KMS-11 (cell line): ENCODE results near the gene POLR2C.
"Not testable (repeated sequence)": the region's sequence is repeated elsewhere in the genome, so short reads cannot be mapped to it uniquely, and the experiment has no call there.

Experiments used
- H2AFZ ChIP-seq: fragments of 200-600 bp; sonication (generic); 2 replicates; pipeline ENCODE4 v1.6.1; 2016; ENCODE audit warnings: antibody characterized with exemption, mixed run types, low read depth
- H3K27ac ChIP-seq: fragments of 200-600 bp; sonication (generic); 2 replicates; pipeline ENCODE4 v1.6.1; 2016; ENCODE audit warnings: mild to moderate bottlenecking, mixed run types
- H3K27me3 ChIP-seq: fragments of 200-600 bp; sonication (generic); 2 replicates; pipeline ENCODE4 v1.6.1; 2017; ENCODE audit warnings: mild to moderate bottlenecking, low read depth, mixed run types, moderate library complexity; ENCODE audit not compliant: insufficient read depth
- H3K36me3 ChIP-seq: fragments of 200-600 bp; sonication (generic); 2 replicates; pipeline ENCODE4 v1.6.1; 2017; ENCODE audit warnings: mild to moderate bottlenecking, mixed run types; ENCODE audit not compliant: insufficient read depth
- H3K4me1 ChIP-seq: fragments of 200-600 bp; sonication (generic); 2 replicates; pipeline ENCODE4 v1.6.1; 2016; ENCODE audit warnings: mild to moderate bottlenecking, low read depth, mixed run types; ENCODE audit not compliant: poor library complexity, severe bottlenecking
- H3K4me2 ChIP-seq: fragments of 200-600 bp; sonication (generic); 2 replicates; pipeline ENCODE4 v1.7.0; 2016; ENCODE audit warnings: mild to moderate bottlenecking, mixed run types
- H3K4me3 ChIP-seq: fragments of 200-600 bp; sonication (generic); IDR thresholded peaks from 2 replicates; pipeline ENCODE4 v1.6.1; 2017; ENCODE audit warnings: low read depth, low read length, mixed read lengths; ENCODE audit not compliant: insufficient read depth
- H3K79me2 ChIP-seq: fragments of 200-600 bp; sonication (generic); 2 replicates; pipeline ENCODE4 v1.6.1; 2016; ENCODE audit warnings: low read depth, mixed run types; ENCODE audit not compliant: insufficient read depth
- H3K9ac ChIP-seq: fragments of 200-600 bp; sonication (generic); 2 replicates; pipeline ENCODE4 v1.6.1; 2016; ENCODE audit warnings: mild to moderate bottlenecking, mixed run types
- H4K20me1 ChIP-seq: fragments of 200-600 bp; sonication (generic); 2 replicates; pipeline ENCODE4 v1.6.1; 2016; ENCODE audit warnings: mild to moderate bottlenecking, mixed run types; ENCODE audit not compliant: insufficient read depth
- TF ChIP-seq, protein P1 (sequence below): fragments of 200-600 bp; sonication (generic); conservative IDR thresholded peaks from 2 replicates; pipeline ENCODE4 v1.6.1; 2017; ENCODE audit warnings: low read depth, mild to moderate bottlenecking, antibody characterized with exemption, low read length, moderate library complexity, mixed read lengths

The POLR2C gene

GRCh38 chr16:57432989-57433388 lies 29.5 kb upstream of the POLR2C start:
- 0 out of 2 replicates have a peak, but pooled peaks cover 9% of the 10 kb centered on the region for H3K36me3 ChIP-seq

GRCh38 chr16:57434003-57434402 lies 28.5 kb upstream of the POLR2C start:
- Histone ChIP-seq H4K20me1 (no peaks in the 10 kb centered on the region), H3K4me2 (no peak overlapping the region), H3K27me3 (no peaks in the 10 kb centered on the region), H3K4me3 (no peak overlapping the region), H3K27ac (no peak overlapping the region), H2AFZ (no peak overlapping the region), H3K9ac (no peak overlapping the region), H3K4me1 (no peaks in the 10 kb centered on the region), H3K79me2 (no peaks in the 10 kb centered on the region), H3K36me3 (peaks cover 12% of the 10 kb centered on the region; the same call in 1 of the 2 replicates)
- TF ChIP-seq, protein P1, sequence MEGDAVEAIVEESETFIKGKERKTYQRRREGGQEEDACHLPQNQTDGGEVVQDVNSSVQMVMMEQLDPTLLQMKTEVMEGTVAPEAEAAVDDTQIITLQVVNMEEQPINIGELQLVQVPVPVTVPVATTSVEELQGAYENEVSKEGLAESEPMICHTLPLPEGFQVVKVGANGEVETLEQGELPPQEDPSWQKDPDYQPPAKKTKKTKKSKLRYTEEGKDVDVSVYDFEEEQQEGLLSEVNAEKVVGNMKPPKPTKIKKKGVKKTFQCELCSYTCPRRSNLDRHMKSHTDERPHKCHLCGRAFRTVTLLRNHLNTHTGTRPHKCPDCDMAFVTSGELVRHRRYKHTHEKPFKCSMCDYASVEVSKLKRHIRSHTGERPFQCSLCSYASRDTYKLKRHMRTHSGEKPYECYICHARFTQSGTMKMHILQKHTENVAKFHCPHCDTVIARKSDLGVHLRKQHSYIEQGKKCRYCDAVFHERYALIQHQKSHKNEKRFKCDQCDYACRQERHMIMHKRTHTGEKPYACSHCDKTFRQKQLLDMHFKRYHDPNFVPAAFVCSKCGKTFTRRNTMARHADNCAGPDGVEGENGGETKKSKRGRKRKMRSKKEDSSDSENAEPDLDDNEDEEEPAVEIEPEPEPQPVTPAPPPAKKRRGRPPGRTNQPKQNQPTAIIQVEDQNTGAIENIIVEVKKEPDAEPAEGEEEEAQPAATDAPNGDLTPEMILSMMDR = no peak

More at GRCh38 chr16:57432989-57433388, 29.5 kb upstream of the POLR2C start:
- H3K27ac ChIP-seq = no peak overlapping the region
- H3K79me2 ChIP-seq = no peaks in the 10 kb centered on the region
- H4K20me1 ChIP-seq = no peaks in the 10 kb centered on the region
- no peak overlapping the region for H3K4me3 ChIP-seq
- H3K4me1 ChIP-seq = no peaks in the 10 kb centered on the region
- H3K9ac ChIP-seq = no peak overlapping the region
- no peak overlapping the region for H3K4me2 ChIP-seq
- H3K27me3 ChIP-seq = no peaks in the 10 kb centered on the region
- no peak overlapping the region for H2AFZ ChIP-seq
- TF ChIP-seq, protein P1 = no peak

GRCh38 chr16:57435838-57436237 lies 26.6 kb upstream of the POLR2C start:
- no peaks in the 10 kb centered on the region for H4K20me1 ChIP-seq
- H3K4me1 ChIP-seq = no peaks in the 10 kb centered on the region
- TF ChIP-seq, protein P1 = no peak
- no peaks in the 10 kb centered on the region for H3K79me2 ChIP-seq
- peaks cover 14% of the 10 kb centered on the region; the same call in 1 of the 2 replicates for H3K36me3 ChIP-seq
- H3K27me3 ChIP-seq = no peaks in the 10 kb centered on the region
- H2AFZ ChIP-seq = no peak overlapping the region
- H3K9ac ChIP-seq = no peak overlapping the region
- no peak overlapping the region for H3K4me2 ChIP-seq
- no peak overlapping the region for H3K4me3 ChIP-seq
- no peak overlapping the region for H3K27ac ChIP-seq

GRCh38 chr16:57439947-57440346 lies 22.5 kb upstream of the POLR2C start:
- H3K4me3 ChIP-seq, H4K20me1 ChIP-seq, H3K27ac ChIP-seq, H3K4me2 ChIP-seq, H3K9ac ChIP-seq, H3K4me1 ChIP-seq, H2AFZ ChIP-seq, H3K27me3 ChIP-seq: not testable (repeated sequence)
- Histone ChIP-seq H3K36me3 (peaks cover 11% of the 10 kb centered on the region; the same call in 1 of the 2 replicates), H3K79me2 (peaks cover 15% of the 10 kb centered on the region; the same call in 1 of the 2 replicates)

- peaks cover 20% of the 10 kb centered on the region; the same call in 1 of the 2 replicates for H3K79me2 ChIP-seq
- H3K36me3 ChIP-seq = peaks cover 11% of the 10 kb centered on the region; the same call in 1 of the 2 replicates
- not testable (repeated sequence) for H3K4me3 ChIP-seq, H3K4me1 ChIP-seq, H3K27ac ChIP-seq, H3K4me2 ChIP-seq, H2AFZ ChIP-seq, H3K9ac ChIP-seq, H4K20me1 ChIP-seq, H3K27me3 ChIP-seq
Measured at GRCh38 chr16:57440551-57440950, 21.9 kb upstream of the POLR2C start.
